H1 (cell line): ENCODE results near the gene HOOK1. TPM values are rescaled to one million over a fixed set of nuclear protein-coding genes. Genes with fewer than 3 reads are reported as not detected.

Experiments
- CTCF ChIA-PET: fragments of 300-600 bp; sonication (Branson Sonifier 250); formaldehyde crosslinking; loops from one replicate; lab custom pipeline; 2021; ENCODE audit not compliant: partially characterized antibody; lab: Charles Lee
- POLR2A ChIA-PET: fragments of 300-600 bp; sonication (Branson Sonifier 250); formaldehyde crosslinking; loops from one replicate; lab custom pipeline; 2021; ENCODE audit warnings: inconsistent platforms; ENCODE audit not compliant: partially characterized antibody; lab: Charles Lee
- DNase-seq, 2 experiments: peaks; one replicate each; pipeline versions ENCODE4 v3.0.0 to v3.0.0-alpha.2; 2010 to 2022; ENCODE audit warnings: low spot score in 2 of 2, low read depth in 1 of 2, mixed read lengths in 1 of 2
- FAIRE-seq: peaks from 2 replicates; lab custom pipeline; 2011; peaks lifted over from hg19 to GRCh38; lab: Jason Lieb, UNC
- H2AFZ ChIP-seq: 2 replicates; pipeline ENCODE4 v1.8.1; 2012; ENCODE audit warnings: low read length, inconsistent platforms
- H2AK5ac ChIP-seq: 2 replicates; pipeline ENCODE4 v1.6.1; 2013; ENCODE audit warnings: low read depth, low read length
- H2BK120ac ChIP-seq: replicated peaks from 2 replicates; pipeline ENCODE3; 2013; ENCODE audit warnings: low read depth, low read length, inconsistent platforms
- H2BK12ac ChIP-seq: 2 replicates; pipeline ENCODE4 v1.6.1; 2013; ENCODE audit warnings: low read depth, low read length
- H2BK15ac ChIP-seq: 2 replicates; pipeline ENCODE4 v1.6.1; 2013; ENCODE audit warnings: low read length
- H2BK20ac ChIP-seq: 2 replicates; pipeline ENCODE4 v1.6.1; 2013; ENCODE audit warnings: low read length
- H2BK5ac ChIP-seq: 2 replicates; pipeline ENCODE4 v1.6.1; 2013; ENCODE audit warnings: low read depth, low read length
- H3K14ac ChIP-seq: 2 replicates; pipeline ENCODE4 v1.6.1; 2013; ENCODE audit warnings: inconsistent platforms; ENCODE audit not compliant: insufficient read length
- H3K18ac ChIP-seq: 2 replicates; pipeline ENCODE4 v1.6.1; 2013; ENCODE audit warnings: low read length; ENCODE audit errors: extremely low read depth
- H3K23ac ChIP-seq: 2 replicates; pipeline ENCODE4 v1.6.1; 2013; ENCODE audit warnings: inconsistent platforms; ENCODE audit not compliant: insufficient read length
- H3K23me2 ChIP-seq: 2 replicates; pipeline ENCODE4 v1.6.1; 2013; ENCODE audit warnings: low read depth, low read length
- H3K27ac ChIP-seq: 2 replicates; pipeline ENCODE4 v1.6.1; 2011; ENCODE audit warnings: low read depth, low read length, inconsistent platforms
- H3K27me3 ChIP-seq, 4 experiments: replicated peaks in 1 of 4; 1 replicate in 1 of 4; 2 replicates in 3 of 4; pipeline versions ENCODE4 v1.6.1 to v1.8.1; 2011 to 2013; ENCODE audit warnings: low read length in 3 of 4, mild to moderate bottlenecking in 3 of 4, inconsistent platforms in 2 of 4, mixed read lengths in 2 of 4, moderate library complexity in 1 of 4; ENCODE audit not compliant: control insufficient read depth in 3 of 4, insufficient read depth in 3 of 4; ENCODE audit errors: extremely low read depth in 1 of 4
- H3K36me3 ChIP-seq, 4 experiments: 2 replicates each; pipeline versions ENCODE4 v1.6.1 to v1.8.1; 2011 to 2013; ENCODE audit warnings: mild to moderate bottlenecking in 4 of 4, low read length in 3 of 4, moderate library complexity in 2 of 4, control low read depth in 1 of 4, inconsistent platforms in 1 of 4; ENCODE audit not compliant: insufficient read depth in 4 of 4, control insufficient read depth in 2 of 4
- H3K4ac ChIP-seq: replicated peaks from 2 replicates; pipeline ENCODE3; 2013; ENCODE audit warnings: low read length, low read depth, mixed read lengths, inconsistent platforms; ENCODE audit not compliant: insufficient read length
- H3K4me1 ChIP-seq, 4 experiments: replicated peaks in 1 of 4; 1 replicate in 1 of 4; 2 replicates in 3 of 4; pipeline versions ENCODE4 v1.6.1 to v1.8.1; 2011 to 2013; ENCODE audit warnings: low read length in 3 of 4, inconsistent platforms in 2 of 4, mixed read lengths in 1 of 4; ENCODE audit not compliant: insufficient read depth in 4 of 4, control insufficient read depth in 3 of 4
- H3K4me2 ChIP-seq, 2 experiments: 2 replicates each; pipeline versions ENCODE4 v1.6.1 to v1.8.1; 2011 to 2013; ENCODE audit warnings: low read depth in 2 of 2, low read length in 2 of 2, control low read depth in 1 of 2, inconsistent platforms in 1 of 2, mild to moderate bottlenecking in 1 of 2; ENCODE audit not compliant: insufficient read depth in 1 of 2
- H3K4me3 ChIP-seq, 4 experiments: fragments of 200-600, 300-600 bp in 1 of 4; sonication (generic), shearing (Covaris generic), sonication (Bioruptor Twin) in 1 of 4; 2 replicates each; pipeline versions ENCODE4 v1.5.1 to v1.8.1; 2011 to 2016; ENCODE audit warnings: low read length in 4 of 4, low read depth in 3 of 4, control low read depth in 2 of 4, inconsistent platforms in 2 of 4, mild to moderate bottlenecking in 2 of 4, mixed read lengths in 1 of 4, moderate library complexity in 1 of 4; ENCODE audit not compliant: insufficient read depth in 2 of 4; ENCODE audit errors: extremely low read depth in 1 of 4
- H3K56ac ChIP-seq: replicated peaks from 2 replicates; pipeline ENCODE3; 2013; ENCODE audit warnings: low read depth, mild to moderate bottlenecking, mixed read lengths, low read length, inconsistent platforms; ENCODE audit not compliant: insufficient read length
- H3K79me1 ChIP-seq: 2 replicates; pipeline ENCODE4 v1.6.1; 2013; ENCODE audit warnings: low read depth, low read length, control low read depth
- H3K79me2 ChIP-seq, 2 experiments: 2 replicates each; pipeline versions ENCODE4 v1.6.1 to v1.8.1; 2012 to 2013; ENCODE audit warnings: low read length in 2 of 2, mild to moderate bottlenecking in 2 of 2, inconsistent platforms in 1 of 2; ENCODE audit not compliant: insufficient read depth in 2 of 2, control insufficient read depth in 1 of 2
- H3K9ac ChIP-seq, 4 experiments: replicated peaks in 1 of 4; 1 replicate in 1 of 4; 2 replicates in 3 of 4; pipeline versions ENCODE4 v1.6.1 to v1.8.1; 2011 to 2013; ENCODE audit warnings: low read depth in 3 of 4, low read length in 3 of 4, control low read depth in 2 of 4, mild to moderate bottlenecking in 2 of 4, moderate library complexity in 2 of 4, inconsistent platforms in 1 of 4; ENCODE audit errors: extremely low read depth in 1 of 4
- H3K9me3 ChIP-seq, 2 experiments: 2 replicates each; pipeline versions ENCODE4 v1.6.1 to v1.8.1; 2012 to 2013; ENCODE audit warnings: mild to moderate bottlenecking in 2 of 2, moderate library complexity in 2 of 2, control low read depth in 1 of 2, inconsistent platforms in 1 of 2, low read depth in 1 of 2, low read length in 1 of 2, mixed read lengths in 1 of 2; ENCODE audit not compliant: insufficient read depth in 2 of 2
- H4K20me1 ChIP-seq, 2 experiments: replicated peaks in 1 of 2; 2 replicates each; pipeline versions ENCODE3 to v1.8.1; 2011 to 2013; ENCODE audit warnings: inconsistent platforms in 2 of 2, low read length in 2 of 2, mild to moderate bottlenecking in 1 of 2; ENCODE audit not compliant: insufficient read depth in 2 of 2, control insufficient read depth in 1 of 2
- H4K5ac ChIP-seq: 2 replicates; pipeline ENCODE4 v1.6.1; 2013; ENCODE audit warnings: low read length, low read depth, mixed read lengths, inconsistent platforms; ENCODE audit not compliant: insufficient read length
- H4K8ac ChIP-seq: 2 replicates; pipeline ENCODE4 v1.8.0; 2013; ENCODE audit warnings: mild to moderate bottlenecking, moderate library complexity, low read length, inconsistent platforms; ENCODE audit not compliant: insufficient read depth; ENCODE audit errors: extremely low read depth
- H4K91ac ChIP-seq: replicated peaks from 2 replicates; pipeline ENCODE3; 2013; ENCODE audit warnings: low read length, mixed read lengths, inconsistent platforms; ENCODE audit not compliant: insufficient read length
- CTCF ChIP-seq, 3 experiments: IDR thresholded peaks; 1 replicate in 2 of 3; 2 replicates in 1 of 3; pipeline versions ENCODE4 v1.5.1 to v1.6.1; 2011; ENCODE audit warnings: low read length in 3 of 3, mild to moderate bottlenecking in 3 of 3, inconsistent platforms in 2 of 3, low read depth in 1 of 3, moderate library complexity in 1 of 3; ENCODE audit not compliant: insufficient read depth in 1 of 3; ENCODE audit errors: control extremely low read depth in 1 of 3
- EGR1 ChIP-seq: IDR thresholded peaks from 2 replicates; pipeline ENCODE4 v1.6.1; 2011; ENCODE audit warnings: low read depth, low read length, borderline replicate concordance
- EP300 ChIP-seq, 2 experiments: IDR thresholded peaks; 1 replicate in 1 of 2; 2 replicates in 1 of 2; pipeline ENCODE4 v1.6.1; 2011 to 2012; ENCODE audit warnings: low read depth in 2 of 2, low read length in 2 of 2, mild to moderate bottlenecking in 2 of 2, borderline replicate concordance in 1 of 2, inconsistent platforms in 1 of 2, moderate library complexity in 1 of 2
- GTF2F1 ChIP-seq: IDR thresholded peaks from 2 replicates; pipeline ENCODE4 v1.6.1; 2012; ENCODE audit warnings: low read depth, low read length, improper control_type of control experiment, borderline replicate concordance
- JUND ChIP-seq: IDR thresholded peaks from 2 replicates; pipeline ENCODE4 v1.6.1; 2011; ENCODE audit warnings: mild to moderate bottlenecking, improper control_type of control experiment, low read length
- SAP30 ChIP-seq: fragments of 300-600 bp; sonication (generic); IDR thresholded peaks from 2 replicates; pipeline ENCODE4 v1.7.1; 2012; ENCODE audit warnings: low read length, moderate library complexity, mild to moderate bottlenecking, inconsistent platforms; ENCODE audit not compliant: insufficient read depth, insufficient replicate concordance
- WGBS, 2 experiments: shearing (Covaris generic) in 1 of 2; methylation state at CpG; one replicate each; pipeline versions ENCODE4 v1.1.6 to v1.1.7; 2013 to 2015; ENCODE audit warnings: low lambda C conversion rate in 2 of 2, mixed read lengths in 2 of 2, inconsistent platforms in 1 of 2, low coverage in 1 of 2, missing lambda C conversion rate in 1 of 2; ENCODE audit not compliant: insufficient replicate concordance in 2 of 2, insufficient coverage in 1 of 2, insufficient read length in 1 of 2; ENCODE audit errors: extremely low coverage in 1 of 2, missing lambda C conversion rate in 1 of 2; 5-methylcytosine and 5-hydroxymethylcytosine counted together
- polyA plus RNA-seq, 7 experiments: library from polyadenylated mRNA; depleted of rRNA in 3 of 7; stranded (reverse) in 5 of 7; unstranded in 2 of 7; fragments of >200 nt in 5 of 7; fragments of 200-250 nt in 2 of 7; gene quantifications; 1 replicate in 5 of 7; 2 replicates in 1 of 7; 4 replicates in 1 of 7; pipeline versions ENCODE4 v1.2.1 to v1.2.3, GENCODE V29; 2011 to 2013; ENCODE audit warnings: missing spikeins in 2 of 7, mixed read lengths in 2 of 7
- total RNA-seq: library from RNA; stranded (reverse); fragmentation: NEBNext Ultra II Directional; extraction: Animal tissue kit (Norgen Biotek cat#: 25700); gene quantifications from 2 replicates; pipeline ENCODE4 v1.2.1, GENCODE V29; 2021

HOOK1 gene
- total and polyA plus RNA-seq, 2 of the 8 experiments (the other 6 are each of a cell fraction or from before 2014, with no cell fraction given): 5.6 to 34.5 TPM

GRCh38 chr1:59852117-59852516 is 37.4 kb downstream of the HOOK1 start:
- FAIRE-seq: no peak
- H3K23ac ChIP-seq: no peak overlapping the region
- H3K18ac ChIP-seq: no peak overlapping the region
- no peak for TF ChIP-seq GTF2F1
- no peak for TF ChIP-seq EGR1
- no peak for TF ChIP-seq SAP30
- TF ChIP-seq JUND: no peak
- no peak for TF ChIP-seq EP300 (IDR thresholded peaks at IDR 0.05; ENCODE audit: borderline replicate concordance in 1 of 2, low read depth in 2 of 2, low read length in 2 of 2)
- TF ChIP-seq CTCF (IDR thresholded peaks at IDR 0.05; ENCODE audit: control extremely low read depth in 1 of 3, insufficient read depth in 1 of 3, low read depth in 1 of 3, low read length in 3 of 3): no peak

More at GRCh38 chr1:59852117-59852516, 37.4 kb downstream of the HOOK1 start:
- no peak overlapping the region for H4K5ac ChIP-seq
- H2BK20ac ChIP-seq: no peak overlapping the region
- ChIA-PET POLR2A (no interaction called here), CTCF (no interaction called here)
- H4K20me1 ChIP-seq: no peaks in the 10 kb centered on the region
- 86% methylated on average over 1 of the region's 1 CpG; no CpG with 5 or more reads in 1 of the 2 experiments for WGBS, 2 experiments
- no peak overlapping the region for H2AFZ ChIP-seq
- H3K79me1 ChIP-seq: no peaks in the 10 kb centered on the region
- no peak overlapping the region for H3K4ac ChIP-seq
- H3K9me3 ChIP-seq: no peaks in the 10 kb centered on the region
- H2BK120ac ChIP-seq: no peak overlapping the region
- no peaks in the 10 kb centered on the region for H3K23me2 ChIP-seq
- no peak overlapping the region for H3K27ac ChIP-seq
- H3K27me3 ChIP-seq: no peaks in the 10 kb centered on the region
- H3K36me3 ChIP-seq: peaks cover 0 to 29% (median 9%) of the 10 kb centered on the region in 4 experiments; a peak in 5 of 8 replicates
- DNase-seq: no peak
- H2BK12ac ChIP-seq: no peak overlapping the region
- H4K91ac ChIP-seq: no peak overlapping the region
- no peak overlapping the region for H3K4me3 ChIP-seq
- H3K79me2 ChIP-seq: 0 out of 4 replicates have a peak, but pooled peaks cover 0 to 3% of the 10 kb centered on the region in 2 experiments
- no peak overlapping the region for H3K56ac ChIP-seq
- H2BK5ac ChIP-seq: no peak overlapping the region
- no peak overlapping the region for H3K14ac ChIP-seq
- no peak overlapping the region for H2BK15ac ChIP-seq
- H3K9ac ChIP-seq: no peak overlapping the region
- H4K8ac ChIP-seq: no peak overlapping the region
- no peak overlapping the region for H3K4me2 ChIP-seq
- H2AK5ac ChIP-seq: no peak overlapping the region
- peaks cover 0 to 3% (median 0%) of the 10 kb centered on the region in 4 experiments; a peak in 2 of 7 replicates for H3K4me1 ChIP-seq
